Mucosa of descending colon (tissue), 3 donors: ENCODE measurements around the gene KRT82. TPM values are rescaled to one million over a fixed set of nuclear protein-coding genes. Genes with fewer than 3 reads are reported as not detected.

Experiments used
- ATAC-seq: fragments of 200-7000 bp; cut with Tn5 transposase; one replicate; pipeline ENCODE4 v1.9.1; 2020; ENCODE audit warnings: mild to moderate bottlenecking, moderate library complexity
- DNase-seq, 3 donors: peaks; one replicate each; pipeline ENCODE4 v3.0.0-alpha.2; 2020
- H3K36me3 ChIP-seq: fragments of 200-600 bp; one replicate; pipeline ENCODE4 v1.8.0; 2021; ENCODE audit warnings: low read depth, mild to moderate bottlenecking
- H3K4me1 ChIP-seq: fragments of 200-600 bp; one replicate; pipeline ENCODE4 v1.8.0; 2021; ENCODE audit warnings: low read depth, mild to moderate bottlenecking
- H3K4me3 ChIP-seq: fragments of 200-600 bp; one replicate; pipeline ENCODE4 v1.8.0; 2021; ENCODE audit warnings: mild to moderate bottlenecking
- H3K9me3 ChIP-seq: fragments of 200-600 bp; one replicate; pipeline ENCODE4 v1.8.0; 2021; ENCODE audit warnings: mild to moderate bottlenecking
- CTCF ChIP-seq: fragments of 200-600 bp; IDR thresholded peaks from one replicate; pipeline ENCODE4 v1.8.0; 2022; ENCODE audit warnings: antibody characterized with exemption, mild to moderate bottlenecking
- intact Hi-C, 2 donors: fragments of 100-400 bp; cut with DNase I in 1 of 2; cut with micrococcal nuclease in 1 of 2; formaldehyde crosslinking; loops; one replicate each; pipeline versions ENCODE4 v1.11.0 to v1.11.1; 2022; cut with DNase I, micrococcal nuclease
- total RNA-seq, 3 donors: library from RNA; stranded (reverse); fragmentation: NEBNext Ultra II Directional in 2 of 3; extraction: Animal tissue kit (Norgen Biotek cat#: 25700) in 2 of 3; gene quantifications; one replicate each; pipeline versions ENCODE4 v1.2.1 to v1.2.4, GENCODE V29; 2021 to 2023
- donor health status: DM: no; HTN: no; CAD: no; lungs with moderate emphysema.
- donor health status: DM: no; HTN: no; CAD: no.
- donor health status: DM: no; HTN: yes; CAD: no.

KRT82 gene
- total RNA-seq, 3 donors from 2014 or later: not detected

- intact Hi-C loops: no loop called here
- no peak for ATAC-seq
These were observed 11.2 kb downstream of the KRT82 start for GRCh38 chr12:52394836-52395405.

GRCh38 chr12:52392465-52393007 lies 13.6 kb downstream of the KRT82 start:
- H3K4me3 ChIP-seq: no peak overlapping the region
- H3K9me3 ChIP-seq: no peaks in the 10 kb centered on the region
- ATAC-seq (no peak), DNase-seq (peak in 1 of 3 donors; percentile 1)
- no peaks in the 10 kb centered on the region for H3K36me3 ChIP-seq
- intact Hi-C loops: no loop called here
- H3K4me1 ChIP-seq: no peaks in the 10 kb centered on the region
- no peak for TF ChIP-seq CTCF

More at GRCh38 chr12:52394836-52395405, 11.2 kb downstream of the KRT82 start:
- TF ChIP-seq CTCF: no peak
- Histone ChIP-seq H3K36me3 (no peaks in the 10 kb centered on the region), H3K4me1 (no peaks in the 10 kb centered on the region), H3K9me3 (no peaks in the 10 kb centered on the region), H3K4me3 (no peak overlapping the region)
- peak in 1 of 3 donors; percentile 10 for DNase-seq

DNA sequence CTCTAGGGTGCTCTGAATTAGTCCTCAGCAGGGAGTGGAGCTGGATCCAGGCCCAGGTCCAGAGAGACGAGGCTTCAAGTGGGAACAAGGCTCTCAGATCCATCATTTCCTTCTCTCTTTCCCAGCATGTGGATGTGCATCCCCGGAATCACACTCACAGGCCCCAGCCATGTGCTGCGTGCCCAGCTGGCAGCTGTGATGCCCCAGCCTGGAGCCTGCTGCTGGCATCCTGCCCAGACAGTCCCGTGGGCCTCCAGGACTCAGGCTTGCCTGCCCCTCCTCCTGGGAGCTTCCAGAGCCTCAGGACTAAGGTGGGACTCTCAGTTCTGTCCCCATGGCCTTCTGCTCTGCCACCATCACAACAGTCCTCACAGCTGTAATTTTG lies 14.5 kb downstream of the KRT82 start:
- no peak for TF ChIP-seq CTCF
- H3K36me3 ChIP-seq: no peaks in the 10 kb centered on the region
- H3K4me3 ChIP-seq: no peak overlapping the region
- no peaks in the 10 kb centered on the region for H3K9me3 ChIP-seq
- no peaks in the 10 kb centered on the region for H3K4me1 ChIP-seq
- intact Hi-C loops: no loop called here
- ATAC-seq (peak; percentile 42), DNase-seq (peak in 1 of 3 donors; percentile 51)

DNA sequence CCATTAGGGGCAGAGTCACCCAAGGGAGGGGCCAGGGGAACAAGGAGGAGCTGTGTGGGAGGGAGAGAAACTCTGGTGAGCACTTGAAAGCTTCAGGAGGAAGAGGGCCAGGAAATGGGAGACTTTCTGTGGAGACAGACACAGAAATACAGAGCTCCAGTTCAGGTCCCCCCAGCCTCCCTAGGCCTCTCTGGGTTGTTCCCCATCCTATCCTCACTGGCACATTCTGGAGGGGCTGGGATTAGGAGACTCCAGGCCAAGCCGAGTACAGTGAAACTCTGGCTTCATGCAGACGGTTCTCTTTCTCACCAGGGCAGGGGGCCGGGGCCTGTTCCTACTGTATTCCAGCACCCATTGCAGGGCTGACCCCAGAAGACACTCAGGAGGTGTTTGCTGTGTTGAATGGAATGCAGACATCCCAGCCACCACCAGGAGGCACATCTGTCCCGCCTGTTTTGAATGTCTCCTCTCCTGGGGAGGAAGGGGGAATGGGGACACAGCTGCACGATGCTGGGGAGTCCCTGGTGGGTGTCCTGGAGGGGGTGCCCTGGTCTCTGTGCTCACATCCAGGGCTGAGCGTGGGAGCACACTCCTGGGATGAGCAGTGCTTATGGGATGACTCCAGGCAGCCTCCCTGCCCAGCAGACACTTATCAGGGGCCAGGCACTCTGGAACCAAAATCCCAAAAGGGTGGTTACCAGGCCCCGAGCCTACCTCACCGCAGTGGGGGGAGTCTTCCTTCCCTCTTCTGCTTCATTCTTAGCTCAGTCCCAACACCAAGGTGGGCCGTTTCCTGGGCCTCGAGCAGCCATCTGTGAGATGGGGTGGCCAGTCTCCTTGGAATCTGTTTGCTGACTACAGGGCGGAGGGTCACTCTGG lies 15.2 kb downstream of the KRT82 start:
- peak in 2 of 3 donors; percentile 38 to 46 for DNase-seq
- H3K36me3 ChIP-seq: no peaks in the 10 kb centered on the region
- intact Hi-C loops: no loop called here
- no peaks in the 10 kb centered on the region for H3K9me3 ChIP-seq
- TF ChIP-seq CTCF: no peak
- H3K4me1 ChIP-seq: no peaks in the 10 kb centered on the region
- no peak overlapping the region for H3K4me3 ChIP-seq
- peak; percentile 47 for ATAC-seq

DNA sequence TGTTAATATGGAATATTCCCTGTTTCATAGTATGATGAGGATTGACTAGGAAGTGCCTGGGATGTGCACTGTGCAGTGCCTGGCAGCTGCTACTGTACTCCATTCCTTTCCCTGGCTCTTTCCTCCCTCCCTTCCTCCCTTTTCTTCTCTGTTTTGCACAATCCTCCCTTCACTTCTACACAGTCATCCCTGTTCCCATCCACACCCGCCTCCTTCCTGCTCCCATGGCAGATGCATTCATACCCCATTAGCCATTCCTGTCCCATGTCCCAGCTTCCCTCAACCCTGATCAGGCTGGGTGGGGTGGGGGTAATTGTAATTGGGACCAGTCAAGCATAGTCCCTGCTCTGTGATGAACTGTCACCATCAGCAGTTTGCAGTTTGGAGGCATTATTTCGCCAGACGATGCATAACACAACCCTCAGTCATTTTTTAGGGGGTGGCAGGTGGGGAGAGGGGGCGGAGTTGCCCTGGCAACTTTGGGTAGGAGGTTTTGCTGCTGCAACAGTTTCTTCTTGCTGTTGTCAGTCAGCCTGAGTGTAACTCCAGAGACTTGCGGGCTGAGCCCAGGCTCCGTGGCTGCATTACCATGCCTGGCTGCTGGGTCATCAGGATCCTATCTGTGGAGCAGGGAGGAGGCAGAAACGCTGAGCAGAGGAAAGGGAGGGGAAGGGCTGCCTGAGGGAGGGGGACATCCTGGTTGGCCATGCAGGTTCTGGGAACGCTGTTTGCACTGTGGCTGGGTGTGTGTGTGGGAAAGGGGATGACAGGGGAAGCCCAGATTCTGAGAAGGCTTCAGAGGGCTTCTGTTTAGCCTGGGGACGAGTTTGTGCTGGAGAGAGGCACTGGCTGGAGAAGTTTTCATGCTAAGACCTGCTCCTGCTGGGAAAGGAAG lies 16.6 kb downstream of the KRT82 start:
- DNase-seq: no peak
- Histone ChIP-seq H3K4me1 (no peaks in the 10 kb centered on the region), H3K36me3 (no peaks in the 10 kb centered on the region), H3K4me3 (no peak overlapping the region), H3K9me3 (no peaks in the 10 kb centered on the region)
- TF ChIP-seq CTCF: no peak
- intact Hi-C loops: no loop called here
- ATAC-seq: no peak
